Measurements from ENCODE around the gene KCNK4. TPM values are rescaled to one million over a fixed set of nuclear protein-coding genes. Genes with fewer than 3 reads are reported as not detected.
A peak's percentile ranks its signal among the peaks of the same experiment; 100 is the strongest.

KCNK4 gene
- polyA plus RNA-seq, 1 donor from 2014 or later: 1.0 TPM

GRCh38 chr11:64251016-64251752, 39.9 kb upstream of the KCNK4 start, which contains the start of gene PLCB3:
TSS of gene PLCB3 (plus strand) at chr11:64251530. CDS start at chr11:64251650, 120 bp downstream.
- Histone ChIP-seq H3F3A (ENCODE audit: insufficient read depth, low read length, poor library complexity, severe bottlenecking) (no peaks in the 10 kb centered on the region), H2AFZ (ENCODE audit: low read depth, low read length) (no peak within 1 kb of the TSS), H4K20me1 (ENCODE audit: insufficient read depth) (no peaks in the 10 kb centered on the region), H3K79me2 (replicated peaks; ENCODE audit: insufficient read depth, low read length) (peaks cover under 1% of the 10 kb centered on the region), H3K9me2 (ENCODE audit: insufficient read depth, low read length) (no peaks in the 10 kb centered on the region), H3K27me3 (ENCODE audit: insufficient read depth, low read depth, low read length) (peaks cover 8% of the 10 kb centered on the region), H3K9ac (ENCODE audit: low read length) (peak within 1 kb of the TSS; percentile 50), H3K9me3 (ENCODE audit: low read length) (no peaks in the 10 kb centered on the region), H3K27ac (ENCODE audit: low read length) (peak within 1 kb of the TSS; percentile 5), H3K4me3 (ENCODE audit: low read length) (peak within 1 kb of the TSS; percentile 59), H3K4me2 (ENCODE audit: low read length) (no peak within 1 kb of the TSS), H3K36me3 (ENCODE audit: insufficient read depth, low read length) (no peaks in the 10 kb centered on the region)
- TF ChIP-seq SMC3 (conservative IDR thresholded peaks at IDR 0.05; ENCODE audit: poor library complexity) (peak; percentile 43), RAD21 (conservative IDR thresholded peaks at IDR 0.05) (peak; percentile 25), TAF1 (IDR thresholded peaks at IDR 0.05; ENCODE audit: low read depth) (no peak)
- TF ChIP-seq, protein P1, sequence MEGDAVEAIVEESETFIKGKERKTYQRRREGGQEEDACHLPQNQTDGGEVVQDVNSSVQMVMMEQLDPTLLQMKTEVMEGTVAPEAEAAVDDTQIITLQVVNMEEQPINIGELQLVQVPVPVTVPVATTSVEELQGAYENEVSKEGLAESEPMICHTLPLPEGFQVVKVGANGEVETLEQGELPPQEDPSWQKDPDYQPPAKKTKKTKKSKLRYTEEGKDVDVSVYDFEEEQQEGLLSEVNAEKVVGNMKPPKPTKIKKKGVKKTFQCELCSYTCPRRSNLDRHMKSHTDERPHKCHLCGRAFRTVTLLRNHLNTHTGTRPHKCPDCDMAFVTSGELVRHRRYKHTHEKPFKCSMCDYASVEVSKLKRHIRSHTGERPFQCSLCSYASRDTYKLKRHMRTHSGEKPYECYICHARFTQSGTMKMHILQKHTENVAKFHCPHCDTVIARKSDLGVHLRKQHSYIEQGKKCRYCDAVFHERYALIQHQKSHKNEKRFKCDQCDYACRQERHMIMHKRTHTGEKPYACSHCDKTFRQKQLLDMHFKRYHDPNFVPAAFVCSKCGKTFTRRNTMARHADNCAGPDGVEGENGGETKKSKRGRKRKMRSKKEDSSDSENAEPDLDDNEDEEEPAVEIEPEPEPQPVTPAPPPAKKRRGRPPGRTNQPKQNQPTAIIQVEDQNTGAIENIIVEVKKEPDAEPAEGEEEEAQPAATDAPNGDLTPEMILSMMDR (IDR thresholded peaks at IDR 0.05; ENCODE audit: poor library complexity, severe bottlenecking): peak; percentile 74

GRCh38 chr11:64251753-64252002, 39.4 kb upstream of the KCNK4 start:
- Histone ChIP-seq H3K79me2 (replicated peaks; ENCODE audit: insufficient read depth, low read length) (no peaks in the 10 kb centered on the region), H3K27me3 (ENCODE audit: insufficient read depth, low read depth, low read length) (peaks cover 8% of the 10 kb centered on the region), H3K27ac (ENCODE audit: low read length) (no peak overlapping the region), H2AFZ (ENCODE audit: low read depth, low read length) (no peak overlapping the region), H3K36me3 (ENCODE audit: insufficient read depth, low read length) (no peaks in the 10 kb centered on the region), H3K9ac (ENCODE audit: low read length) (no peak overlapping the region), H3K4me2 (ENCODE audit: low read length) (no peak overlapping the region), H3K9me3 (ENCODE audit: low read length) (no peaks in the 10 kb centered on the region), H4K20me1 (ENCODE audit: insufficient read depth) (no peaks in the 10 kb centered on the region), H3K9me2 (ENCODE audit: insufficient read depth, low read length) (no peaks in the 10 kb centered on the region), H3K4me3 (ENCODE audit: low read length) (peak overlapping the region; percentile 44), H3F3A (ENCODE audit: insufficient read depth, low read length, poor library complexity, severe bottlenecking) (no peaks in the 10 kb centered on the region)
- TF ChIP-seq REST (IDR thresholded peaks at IDR 0.05; ENCODE audit: borderline replicate concordance): no peak
- TF ChIP-seq, protein P1 (IDR thresholded peaks at IDR 0.05; ENCODE audit: poor library complexity, severe bottlenecking): no peak
- no peak for TF ChIP-seq SMC3 (conservative IDR thresholded peaks at IDR 0.05; ENCODE audit: poor library complexity)
- no peak for TF ChIP-seq MXI1 (conservative IDR thresholded peaks at IDR 0.05; ENCODE audit: poor library complexity, severe bottlenecking)
- TF ChIP-seq RAD21 (conservative IDR thresholded peaks at IDR 0.05): no peak
- TF ChIP-seq EP300 (conservative IDR thresholded peaks at IDR 0.05; ENCODE audit: poor library complexity, severe bottlenecking): no peak
- TF ChIP-seq EZH2 (IDR thresholded peaks at IDR 0.05; ENCODE audit: borderline replicate concordance, insufficient read depth, low read length, poor library complexity, severe bottlenecking): no peak
- no peak for TF ChIP-seq TAF1 (IDR thresholded peaks at IDR 0.05; ENCODE audit: low read depth)
- TF ChIP-seq POLR2AphosphoS5 (IDR thresholded peaks at IDR 0.05): no peak

All from neural cell (in vitro differentiated cells).